Hepatocyte (in vitro differentiated cells): ENCODE data around the gene NRXN2. TPM values are rescaled to one million over a fixed set of nuclear protein-coding genes. Genes with fewer than 3 reads are reported as not detected.

Experiments
- DNase-seq: peaks from one replicate; pipeline ENCODE4 v3.0.0-alpha.2; 2016; ENCODE audit warnings: low spot score
- H2AFZ ChIP-seq: fragments of 200-600 bp; sonication (generic); 2 replicates; pipeline ENCODE4 v1.6.0; 2016; ENCODE audit warnings: antibody characterized with exemption, mild to moderate bottlenecking
- H3K27ac ChIP-seq: fragments of 200-600 bp; sonication (generic); 2 replicates; pipeline ENCODE4 v1.5.1; 2016; ENCODE audit warnings: mild to moderate bottlenecking
- H3K27me3 ChIP-seq: fragments of 200-600 bp; sonication (generic); 2 replicates; pipeline ENCODE4 v1.6.1; 2016
- H3K36me3 ChIP-seq: fragments of 200-600 bp; sonication (generic); replicated peaks from 2 replicates; pipeline ENCODE4 v1.5.1; 2016; ENCODE audit warnings: low read depth; ENCODE audit not compliant: insufficient read depth
- H3K4me1 ChIP-seq: fragments of 200-600 bp; sonication (generic); 2 replicates; pipeline ENCODE4 v1.5.1; 2016; ENCODE audit warnings: mild to moderate bottlenecking, moderate library complexity; ENCODE audit not compliant: insufficient read depth
- H3K4me2 ChIP-seq: fragments of 200-600 bp; sonication (generic); 2 replicates; pipeline ENCODE4 v1.6.0; 2016
- H3K4me3 ChIP-seq: fragments of 200-600 bp; sonication (generic); 2 replicates; pipeline ENCODE4 v1.5.1; 2016; ENCODE audit warnings: mild to moderate bottlenecking
- H3K79me2 ChIP-seq: fragments of 200-600 bp; sonication (generic); 2 replicates; pipeline ENCODE4 v1.6.0; 2017; ENCODE audit warnings: mild to moderate bottlenecking
- H3K9me2 ChIP-seq: fragments of 200-600 bp; sonication (generic); replicated peaks from 2 replicates; pipeline ENCODE4 v1.6.0; 2017; ENCODE audit warnings: mild to moderate bottlenecking; ENCODE audit not compliant: insufficient read depth
- H3K9me3 ChIP-seq: fragments of 200-600 bp; sonication (generic); 2 replicates; pipeline ENCODE4 v1.5.1; 2016; ENCODE audit warnings: low read depth, mild to moderate bottlenecking
- H4K20me1 ChIP-seq: fragments of 200-600 bp; sonication (generic); 2 replicates; pipeline ENCODE4 v1.6.0; 2016; ENCODE audit warnings: mild to moderate bottlenecking; ENCODE audit not compliant: insufficient read depth, poor library complexity, severe bottlenecking
- EZH2 ChIP-seq: fragments of 200-600 bp; sonication (generic); IDR thresholded peaks from 2 replicates; pipeline ENCODE4 v1.6.1; 2016; ENCODE audit warnings: antibody characterized with exemption, mild to moderate bottlenecking, borderline replicate concordance
- EZH2phosphoT487 ChIP-seq: fragments of 200-600 bp; sonication (generic); IDR thresholded peaks from one replicate; pipeline ENCODE4 v1.6.1; 2018; ENCODE audit warnings: antibody characterized with exemption, mild to moderate bottlenecking, low read depth, moderate library complexity; ENCODE audit not compliant: unreplicated experiment, severe bottlenecking
- WGBS: methylation state at CpG from one replicate; pipeline ENCODE4 v1.1.6; 2016; ENCODE audit warnings: low lambda C conversion rate; ENCODE audit errors: missing lambda C conversion rate; 5-methylcytosine and 5-hydroxymethylcytosine counted together
- polyA plus RNA-seq: library from polyadenylated mRNA; unstranded; fragments of >200 nt; fragmentation: Nextera tagmentation; extraction: Ambion mirVana; gene quantifications from 2 replicates; pipeline ENCODE4 v1.2.1, GENCODE V29; 2016
- total RNA-seq: library from RNA; depleted of rRNA; stranded (reverse); fragments of >200 nt; gene quantifications from 2 replicates; pipeline ENCODE4 v1.2.3, GENCODE V29; 2014
- TF ChIP-seq, protein P1 (sequence below): fragments of 200-600 bp; sonication (generic); IDR thresholded peaks from 2 replicates; pipeline ENCODE4 v1.5.1; 2016; ENCODE audit warnings: antibody characterized with exemption, mild to moderate bottlenecking; ENCODE audit not compliant: poor library complexity

NRXN2 gene
- total and polyA plus RNA-seq, 2 experiments from 2014 or later: 0.83 to 1.7 TPM

DNA sequence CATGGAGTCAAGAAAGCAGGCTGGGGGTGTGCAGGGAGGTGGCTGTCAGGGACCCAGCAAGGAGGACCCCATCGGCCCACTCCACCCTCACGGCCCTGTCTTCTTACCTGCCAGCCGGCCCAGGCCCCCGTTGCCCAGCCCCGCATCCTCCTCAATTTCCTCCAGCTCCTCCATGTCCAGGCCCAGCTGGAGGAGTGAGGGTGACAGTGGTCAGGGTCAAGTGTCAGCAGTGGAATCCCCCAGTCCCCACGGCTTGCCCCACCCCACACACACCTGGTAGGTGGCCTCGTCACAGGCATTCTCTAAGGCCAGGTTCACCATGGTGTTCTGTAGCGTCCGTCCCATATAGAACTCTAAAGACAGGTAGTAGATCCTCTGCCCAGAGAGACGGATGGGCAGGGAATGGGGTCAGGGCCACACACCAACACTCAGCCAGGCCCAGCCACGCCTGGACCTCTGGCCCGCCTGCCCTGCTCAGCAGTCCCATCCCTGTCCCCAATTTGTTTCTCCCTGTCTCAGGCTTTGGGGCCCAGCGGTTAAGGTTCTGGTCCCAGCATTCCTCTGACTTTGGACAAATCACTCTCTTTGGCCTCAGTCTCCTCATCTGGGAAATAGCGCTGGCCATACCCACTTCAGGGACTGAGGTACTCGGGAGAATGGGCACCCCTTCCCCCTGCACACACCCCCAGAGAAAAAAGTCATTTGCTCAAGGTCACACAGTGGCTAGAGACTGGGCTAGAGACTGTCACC is 35.5 kb upstream of the NRXN2 start:
- no peaks in the 10 kb centered on the region for H3K27me3 ChIP-seq
- H3K79me2 ChIP-seq: no peaks in the 10 kb centered on the region
- no peak overlapping the region for H3K27ac ChIP-seq
- no peak for DNase-seq
- H3K4me2 ChIP-seq: no peak overlapping the region
- TF ChIP-seq EZH2 (no peak), EZH2phosphoT487 (no peak)
- TF ChIP-seq, protein P1, sequence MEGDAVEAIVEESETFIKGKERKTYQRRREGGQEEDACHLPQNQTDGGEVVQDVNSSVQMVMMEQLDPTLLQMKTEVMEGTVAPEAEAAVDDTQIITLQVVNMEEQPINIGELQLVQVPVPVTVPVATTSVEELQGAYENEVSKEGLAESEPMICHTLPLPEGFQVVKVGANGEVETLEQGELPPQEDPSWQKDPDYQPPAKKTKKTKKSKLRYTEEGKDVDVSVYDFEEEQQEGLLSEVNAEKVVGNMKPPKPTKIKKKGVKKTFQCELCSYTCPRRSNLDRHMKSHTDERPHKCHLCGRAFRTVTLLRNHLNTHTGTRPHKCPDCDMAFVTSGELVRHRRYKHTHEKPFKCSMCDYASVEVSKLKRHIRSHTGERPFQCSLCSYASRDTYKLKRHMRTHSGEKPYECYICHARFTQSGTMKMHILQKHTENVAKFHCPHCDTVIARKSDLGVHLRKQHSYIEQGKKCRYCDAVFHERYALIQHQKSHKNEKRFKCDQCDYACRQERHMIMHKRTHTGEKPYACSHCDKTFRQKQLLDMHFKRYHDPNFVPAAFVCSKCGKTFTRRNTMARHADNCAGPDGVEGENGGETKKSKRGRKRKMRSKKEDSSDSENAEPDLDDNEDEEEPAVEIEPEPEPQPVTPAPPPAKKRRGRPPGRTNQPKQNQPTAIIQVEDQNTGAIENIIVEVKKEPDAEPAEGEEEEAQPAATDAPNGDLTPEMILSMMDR: no peak
- peaks cover 12% of the 10 kb centered on the region for H4K20me1 ChIP-seq
- WGBS: 90% methylated on average over 15 of the region's 15 CpGs
- no peak overlapping the region for H2AFZ ChIP-seq
- no peaks in the 10 kb centered on the region for H3K9me2 ChIP-seq
- H3K9me3 ChIP-seq: no peaks in the 10 kb centered on the region
- peaks cover 9% of the 10 kb centered on the region for H3K4me1 ChIP-seq
- no peaks in the 10 kb centered on the region for H3K36me3 ChIP-seq
- H3K4me3 ChIP-seq: no peak overlapping the region

DNA sequence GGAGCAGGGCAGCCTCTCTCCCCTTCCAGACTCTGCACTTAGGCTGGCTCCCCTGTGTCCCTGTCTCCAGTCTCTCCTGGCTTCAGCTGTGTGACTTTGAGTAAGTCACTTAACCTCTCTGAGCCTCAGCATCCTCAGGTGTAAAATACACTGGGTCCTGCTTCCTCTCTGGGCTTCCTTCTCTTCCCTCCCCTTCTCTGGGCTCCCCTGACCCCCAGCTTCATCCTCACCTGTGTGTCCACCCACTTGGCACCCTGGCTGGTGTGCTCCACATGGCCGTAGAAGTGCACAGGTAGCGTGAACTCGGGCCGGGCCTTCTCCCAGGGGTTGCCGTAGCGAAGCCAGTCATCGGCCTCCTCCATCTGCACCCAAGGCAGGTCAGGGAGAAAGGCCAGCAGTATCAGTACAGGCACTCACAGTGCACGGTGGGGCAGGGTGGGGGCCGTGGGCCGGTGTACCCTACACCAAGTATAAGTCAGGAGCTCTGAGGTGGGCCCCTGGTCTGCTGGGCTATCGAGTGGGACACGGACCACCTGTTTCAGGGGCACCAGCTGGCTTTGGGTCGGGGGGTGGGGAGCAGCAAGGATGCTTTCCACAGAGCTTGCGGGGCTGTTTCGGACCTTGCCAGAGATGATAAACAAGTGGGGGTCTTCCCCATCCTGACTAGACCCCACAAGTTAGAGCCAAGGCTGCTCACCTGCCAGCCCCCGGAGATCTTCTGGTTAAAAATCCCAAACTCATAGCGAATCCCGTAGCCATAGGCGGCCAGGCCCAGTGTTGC is 34.7 kb upstream of the NRXN2 start:
- no peak overlapping the region for H3K4me2 ChIP-seq
- DNase-seq: no peak
- H3K27me3 ChIP-seq: no peaks in the 10 kb centered on the region
- no peaks in the 10 kb centered on the region for H3K9me3 ChIP-seq
- no peak overlapping the region for H3K4me3 ChIP-seq
- H2AFZ ChIP-seq: no peak overlapping the region
- peaks cover 5% of the 10 kb centered on the region for H4K20me1 ChIP-seq
- no peak overlapping the region for H3K27ac ChIP-seq
- no peak for TF ChIP-seq EZH2
- TF ChIP-seq, protein P1: no peak
- TF ChIP-seq EZH2phosphoT487: no peak
- H3K79me2 ChIP-seq: no peaks in the 10 kb centered on the region
- H3K9me2 ChIP-seq: no peaks in the 10 kb centered on the region
- 86% methylated on average over 19 of the region's 19 CpGs for WGBS
- H3K4me1 ChIP-seq: peaks cover 9% of the 10 kb centered on the region
- H3K36me3 ChIP-seq: no peaks in the 10 kb centered on the region

DNA sequence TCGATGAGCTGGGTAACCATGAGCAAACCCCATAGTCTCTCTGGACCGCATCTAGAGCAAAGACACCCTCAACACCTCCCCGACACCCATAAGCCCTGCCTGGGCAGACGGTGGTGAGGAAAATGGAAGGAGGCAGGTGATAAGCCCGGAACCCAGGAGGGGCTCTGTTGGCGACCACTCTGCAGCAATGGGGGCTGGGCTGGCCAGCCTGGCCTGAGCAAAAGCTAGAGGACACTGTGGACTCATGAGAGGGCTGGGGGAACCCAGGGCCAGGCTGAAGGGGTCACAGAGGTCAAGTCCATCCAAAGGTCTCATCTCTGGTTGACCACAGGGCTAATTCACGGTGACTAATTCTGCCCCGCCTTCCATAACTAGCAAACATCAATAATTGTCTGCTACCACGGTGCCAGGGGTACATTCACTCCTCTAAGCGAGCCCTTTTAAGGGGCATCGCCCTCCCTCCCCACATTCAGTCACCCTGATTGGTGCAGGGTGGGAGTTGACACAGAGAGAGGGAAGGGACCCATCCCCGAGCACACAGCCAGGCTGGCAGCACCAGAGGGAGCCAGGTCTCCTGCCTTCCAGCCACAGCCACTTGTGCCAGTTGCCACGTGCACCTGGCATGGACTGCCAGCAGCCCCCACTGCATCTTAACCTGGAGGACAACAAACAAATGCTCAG is 32.8 kb upstream of the NRXN2 start:
- no peak overlapping the region for H2AFZ ChIP-seq
- no peaks in the 10 kb centered on the region for H3K79me2 ChIP-seq
- DNase-seq: no peak
- WGBS: 83% methylated on average over 13 of the region's 13 CpGs
- no peaks in the 10 kb centered on the region for H3K27me3 ChIP-seq
- H3K36me3 ChIP-seq: no peaks in the 10 kb centered on the region
- no peaks in the 10 kb centered on the region for H3K9me3 ChIP-seq
- no peaks in the 10 kb centered on the region for H3K9me2 ChIP-seq
- no peak overlapping the region for H3K27ac ChIP-seq
- H4K20me1 ChIP-seq: no peaks in the 10 kb centered on the region
- H3K4me3 ChIP-seq: no peak overlapping the region
- H3K4me2 ChIP-seq: no peak overlapping the region
- TF ChIP-seq, protein P1: no peak
- TF ChIP-seq EZH2phosphoT487 (no peak), EZH2 (no peak)
- peaks cover 9% of the 10 kb centered on the region for H3K4me1 ChIP-seq
